Panc1 (cell line): ENCODE results near the gene SERPINA4.

ENCODE experiments used
- POLR2AphosphoS5 ChIP-seq: IDR thresholded peaks from 2 replicates; pipeline ENCODE4 v1.6.1; 2012; ENCODE audit warnings: mild to moderate bottlenecking, low read depth, low read length, moderate library complexity
- TCF7L2 ChIP-seq: IDR thresholded peaks from 2 replicates; pipeline ENCODE4 v1.6.1; 2011; ENCODE audit warnings: mild to moderate bottlenecking, low read depth, low read length, inconsistent platforms
- TF ChIP-seq, protein P1 (sequence below): fragments of 450-650 bp; IDR thresholded peaks from 2 replicates; pipeline ENCODE4 v1.5.1; 2017; ENCODE audit warnings: mild to moderate bottlenecking
- TF ChIP-seq, protein P2 (sequence below), 2 experiments: IDR thresholded peaks; 2 replicates each; pipeline ENCODE4 v1.6.1; 2011 to 2012; ENCODE audit warnings: low read depth in 2 of 2, control low read depth in 1 of 2, low read length in 1 of 2, mild to moderate bottlenecking in 1 of 2, moderate library complexity in 1 of 2; ENCODE audit not compliant: insufficient read depth in 1 of 2

DNA sequence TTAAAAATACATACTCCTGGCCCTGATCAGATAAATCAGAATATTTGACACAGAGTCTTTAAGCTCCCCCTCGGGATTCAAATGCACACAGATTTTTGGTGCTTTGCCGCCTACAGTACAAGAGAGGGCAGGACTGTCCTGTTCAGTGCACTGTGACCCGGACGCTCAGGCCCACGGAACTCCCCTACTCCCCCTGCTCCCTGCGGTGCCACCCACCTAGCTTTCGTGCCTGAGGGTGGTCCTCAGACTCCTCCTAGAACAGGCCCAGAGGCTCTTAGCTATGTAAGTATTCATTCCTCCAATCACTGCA is 37.2 kb downstream of the SERPINA4 start:
- TF ChIP-seq, protein P1, sequence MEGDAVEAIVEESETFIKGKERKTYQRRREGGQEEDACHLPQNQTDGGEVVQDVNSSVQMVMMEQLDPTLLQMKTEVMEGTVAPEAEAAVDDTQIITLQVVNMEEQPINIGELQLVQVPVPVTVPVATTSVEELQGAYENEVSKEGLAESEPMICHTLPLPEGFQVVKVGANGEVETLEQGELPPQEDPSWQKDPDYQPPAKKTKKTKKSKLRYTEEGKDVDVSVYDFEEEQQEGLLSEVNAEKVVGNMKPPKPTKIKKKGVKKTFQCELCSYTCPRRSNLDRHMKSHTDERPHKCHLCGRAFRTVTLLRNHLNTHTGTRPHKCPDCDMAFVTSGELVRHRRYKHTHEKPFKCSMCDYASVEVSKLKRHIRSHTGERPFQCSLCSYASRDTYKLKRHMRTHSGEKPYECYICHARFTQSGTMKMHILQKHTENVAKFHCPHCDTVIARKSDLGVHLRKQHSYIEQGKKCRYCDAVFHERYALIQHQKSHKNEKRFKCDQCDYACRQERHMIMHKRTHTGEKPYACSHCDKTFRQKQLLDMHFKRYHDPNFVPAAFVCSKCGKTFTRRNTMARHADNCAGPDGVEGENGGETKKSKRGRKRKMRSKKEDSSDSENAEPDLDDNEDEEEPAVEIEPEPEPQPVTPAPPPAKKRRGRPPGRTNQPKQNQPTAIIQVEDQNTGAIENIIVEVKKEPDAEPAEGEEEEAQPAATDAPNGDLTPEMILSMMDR = no peak
- TF ChIP-seq POLR2AphosphoS5 (no peak), TCF7L2 (no peak)
- TF ChIP-seq, protein P2, sequence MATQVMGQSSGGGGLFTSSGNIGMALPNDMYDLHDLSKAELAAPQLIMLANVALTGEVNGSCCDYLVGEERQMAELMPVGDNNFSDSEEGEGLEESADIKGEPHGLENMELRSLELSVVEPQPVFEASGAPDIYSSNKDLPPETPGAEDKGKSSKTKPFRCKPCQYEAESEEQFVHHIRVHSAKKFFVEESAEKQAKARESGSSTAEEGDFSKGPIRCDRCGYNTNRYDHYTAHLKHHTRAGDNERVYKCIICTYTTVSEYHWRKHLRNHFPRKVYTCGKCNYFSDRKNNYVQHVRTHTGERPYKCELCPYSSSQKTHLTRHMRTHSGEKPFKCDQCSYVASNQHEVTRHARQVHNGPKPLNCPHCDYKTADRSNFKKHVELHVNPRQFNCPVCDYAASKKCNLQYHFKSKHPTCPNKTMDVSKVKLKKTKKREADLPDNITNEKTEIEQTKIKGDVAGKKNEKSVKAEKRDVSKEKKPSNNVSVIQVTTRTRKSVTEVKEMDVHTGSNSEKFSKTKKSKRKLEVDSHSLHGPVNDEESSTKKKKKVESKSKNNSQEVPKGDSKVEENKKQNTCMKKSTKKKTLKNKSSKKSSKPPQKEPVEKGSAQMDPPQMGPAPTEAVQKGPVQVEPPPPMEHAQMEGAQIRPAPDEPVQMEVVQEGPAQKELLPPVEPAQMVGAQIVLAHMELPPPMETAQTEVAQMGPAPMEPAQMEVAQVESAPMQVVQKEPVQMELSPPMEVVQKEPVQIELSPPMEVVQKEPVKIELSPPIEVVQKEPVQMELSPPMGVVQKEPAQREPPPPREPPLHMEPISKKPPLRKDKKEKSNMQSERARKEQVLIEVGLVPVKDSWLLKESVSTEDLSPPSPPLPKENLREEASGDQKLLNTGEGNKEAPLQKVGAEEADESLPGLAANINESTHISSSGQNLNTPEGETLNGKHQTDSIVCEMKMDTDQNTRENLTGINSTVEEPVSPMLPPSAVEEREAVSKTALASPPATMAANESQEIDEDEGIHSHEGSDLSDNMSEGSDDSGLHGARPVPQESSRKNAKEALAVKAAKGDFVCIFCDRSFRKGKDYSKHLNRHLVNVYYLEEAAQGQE (IDR thresholded peaks at IDR 0.05; ENCODE audit: insufficient read depth in 1 of 2, low read depth in 2 of 2, low read length in 1 of 2) = no peak
